ENCODE results near the gene IL2RA.
"Not testable (repeated sequence)": the region's sequence is repeated elsewhere in the genome, so short reads cannot be mapped to it uniquely, and the experiment has no call there.

The IL2RA gene

GRCh38 chr10:6062101-6062771 is at the start of gene IL2RA:
IL2RA (minus strand) TSS chr10:6062367; CDS start chr10:6062151, 216 bp downstream.
- no peaks in the 10 kb centered on the region for H3K27me3 ChIP-seq (ENCODE audit: control insufficient read depth, insufficient read depth, low read length)
- no peak within 1 kb of the TSS for H3K4me3 ChIP-seq (ENCODE audit: low read depth, low read length)
- H3K36me3 ChIP-seq (ENCODE audit: control insufficient read depth, insufficient read depth, low read length) = no peaks in the 10 kb centered on the region
- no peak within 1 kb of the TSS for H3K9ac ChIP-seq (ENCODE audit: low read depth, low read length)
- H3K4me1 ChIP-seq (ENCODE audit: control insufficient read depth, insufficient read depth, low read length) = no peaks in the 10 kb centered on the region
- no peaks in the 10 kb centered on the region for H3K9me3 ChIP-seq (ENCODE audit: control insufficient read depth, insufficient read depth, low read length)

DNA sequence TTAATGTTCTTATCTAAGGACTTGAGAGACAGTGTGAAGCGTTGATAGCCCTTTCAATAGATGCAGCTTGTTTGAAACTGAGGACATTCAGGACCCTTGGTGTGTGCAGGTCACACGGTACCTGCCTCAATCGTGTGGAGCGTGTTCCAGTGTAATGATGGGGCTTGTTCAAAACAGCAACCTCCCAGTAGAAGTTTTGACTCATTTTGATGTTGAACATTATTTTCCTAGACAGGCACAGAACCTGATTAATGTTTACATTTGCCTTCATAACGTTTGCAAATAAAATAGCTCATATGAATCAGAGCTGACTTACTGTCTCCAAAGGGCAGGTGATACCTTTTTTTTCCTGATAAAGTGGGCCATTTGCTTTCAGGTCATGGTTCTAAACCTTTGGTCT is 48.0 kb upstream of the IL2RA start:
- Histone ChIP-seq H3K9ac (ENCODE audit: low read depth, low read length) (no peak overlapping the region), H3K36me3 (ENCODE audit: control insufficient read depth, insufficient read depth, low read length) (peaks cover 28% of the 10 kb centered on the region), H3K27me3 (ENCODE audit: control insufficient read depth, insufficient read depth, low read length) (no peaks in the 10 kb centered on the region), H3K9me3 (ENCODE audit: control insufficient read depth, insufficient read depth, low read length) (no peaks in the 10 kb centered on the region), H3K4me3 (ENCODE audit: low read depth, low read length) (no peak overlapping the region), H3K4me1 (ENCODE audit: control insufficient read depth, insufficient read depth, low read length) (peaks cover 25% of the 10 kb centered on the region)

DNA sequence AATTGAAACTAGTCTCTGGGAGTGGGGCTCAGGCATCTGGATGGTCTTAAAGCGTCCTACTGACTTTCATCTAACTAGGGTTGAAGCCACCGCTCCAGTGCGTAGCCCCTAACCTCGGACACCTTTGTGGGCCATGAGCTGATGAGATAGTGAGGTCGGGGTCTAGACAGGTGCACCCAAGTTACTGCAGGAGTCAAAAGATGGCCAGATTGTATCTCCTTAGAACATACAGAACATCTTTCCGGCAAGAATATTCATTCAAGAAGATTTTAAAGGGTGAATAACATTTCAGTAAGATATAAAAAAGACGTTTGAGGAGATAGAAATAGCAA is 47.2 kb upstream of the IL2RA start:
- Histone ChIP-seq H3K4me1 (ENCODE audit: control insufficient read depth, insufficient read depth, low read length) (peaks cover 27% of the 10 kb centered on the region), H3K9ac (ENCODE audit: low read depth, low read length) (no peak overlapping the region), H3K4me3 (ENCODE audit: low read depth, low read length) (no peak overlapping the region), H3K36me3 (ENCODE audit: control insufficient read depth, insufficient read depth, low read length) (peaks cover 23% of the 10 kb centered on the region), H3K27me3 (ENCODE audit: control insufficient read depth, insufficient read depth, low read length) (no peaks in the 10 kb centered on the region), H3K9me3 (ENCODE audit: control insufficient read depth, insufficient read depth, low read length) (no peaks in the 10 kb centered on the region)

DNA sequence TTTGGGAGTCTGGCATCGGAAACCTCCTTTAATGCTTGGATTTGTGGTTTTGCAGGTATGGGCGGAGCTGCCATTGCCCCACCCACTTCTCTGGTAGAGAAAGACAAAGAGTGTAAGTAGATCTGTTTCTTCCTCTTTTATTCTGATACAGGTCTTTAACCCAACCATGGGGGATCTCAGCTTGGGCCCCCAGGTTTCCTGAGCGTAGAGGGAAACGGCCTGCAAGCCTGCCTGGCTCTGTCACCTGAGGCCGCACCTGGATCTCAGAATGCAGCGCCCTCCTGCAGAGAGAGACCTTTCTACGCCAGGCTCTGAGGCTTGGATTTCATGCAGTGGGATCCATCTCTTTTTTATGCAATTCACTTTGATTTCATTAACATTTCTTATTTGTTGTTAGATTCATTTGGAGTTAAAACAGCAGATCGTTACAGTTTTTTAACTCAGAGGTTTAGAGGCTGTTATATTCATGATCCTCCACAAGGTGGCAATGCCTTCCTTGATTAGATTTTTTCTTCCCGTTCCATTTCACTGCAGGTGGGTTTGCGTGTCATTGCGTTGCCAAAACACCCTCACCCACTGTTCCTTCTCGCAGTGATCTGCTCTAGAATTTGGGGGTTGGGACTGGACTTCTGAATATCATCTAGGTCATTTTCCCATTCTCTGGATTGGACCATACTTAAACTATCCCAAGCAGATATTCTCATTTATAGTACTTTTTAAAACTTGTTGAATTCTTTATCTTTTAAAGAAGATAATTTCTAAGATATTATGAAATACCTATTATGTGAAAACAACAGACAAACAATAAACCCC is 46.7 kb upstream of the IL2RA start:
- Histone ChIP-seq H3K9ac (ENCODE audit: low read depth, low read length) (no peak overlapping the region), H3K27me3 (ENCODE audit: control insufficient read depth, insufficient read depth, low read length) (no peaks in the 10 kb centered on the region), H3K9me3 (ENCODE audit: control insufficient read depth, insufficient read depth, low read length) (no peaks in the 10 kb centered on the region), H3K4me3 (ENCODE audit: low read depth, low read length) (no peak overlapping the region), H3K4me1 (ENCODE audit: control insufficient read depth, insufficient read depth, low read length) (peaks cover 33% of the 10 kb centered on the region), H3K36me3 (ENCODE audit: control insufficient read depth, insufficient read depth, low read length) (peaks cover 23% of the 10 kb centered on the region)

DNA sequence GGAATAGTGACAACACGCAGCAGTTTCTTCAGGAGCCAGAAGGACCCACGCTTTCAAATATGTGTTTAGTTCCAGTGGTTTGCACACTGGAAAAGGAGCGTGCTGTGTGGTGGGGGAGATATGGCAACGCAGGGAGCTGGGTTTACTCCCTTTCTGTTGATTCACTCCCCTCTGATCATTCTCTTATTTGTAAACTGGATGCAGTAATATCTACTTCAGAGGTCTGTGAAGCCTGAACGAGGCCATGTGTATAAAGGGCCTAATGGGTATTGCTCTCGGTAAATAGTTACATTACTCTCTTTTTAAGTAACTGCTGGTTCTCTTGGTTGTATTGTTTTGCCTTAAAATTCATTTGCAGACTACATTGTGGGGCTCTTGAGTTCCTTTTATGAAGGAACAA is 45.9 kb upstream of the IL2RA start:
- H3K36me3 ChIP-seq (ENCODE audit: control insufficient read depth, insufficient read depth, low read length) = peaks cover 22% of the 10 kb centered on the region

DNA sequence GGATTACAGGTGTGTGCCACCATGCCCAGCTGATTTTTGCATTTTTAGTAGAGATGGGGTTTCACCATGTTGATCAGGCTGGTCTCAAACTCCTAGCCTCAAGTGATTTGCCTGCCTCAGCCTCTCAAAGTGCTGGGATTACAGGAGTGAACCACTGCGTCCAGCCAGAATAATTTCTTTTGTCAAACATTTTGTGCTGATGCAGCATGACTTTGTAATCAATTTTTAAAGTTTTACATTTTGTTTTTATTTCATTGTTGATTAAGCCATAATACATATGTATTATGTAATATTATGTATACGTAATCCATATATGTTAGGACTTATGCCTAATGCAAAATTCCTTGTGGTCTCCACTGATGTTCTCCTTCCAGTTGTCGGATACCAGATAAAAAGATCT is 45.4 kb upstream of the IL2RA start:
- peaks cover 19% of the 10 kb centered on the region for H3K36me3 ChIP-seq (ENCODE audit: control insufficient read depth, insufficient read depth, low read length)
- not testable (repeated sequence) for H3K9me3 ChIP-seq (ENCODE audit: control insufficient read depth, insufficient read depth, low read length); H3K9ac ChIP-seq (ENCODE audit: low read depth, low read length); H3K27me3 ChIP-seq (ENCODE audit: control insufficient read depth, insufficient read depth, low read length); H3K4me3 ChIP-seq (ENCODE audit: low read depth, low read length)
- H3K4me1 ChIP-seq (ENCODE audit: control insufficient read depth, insufficient read depth, low read length) = peaks cover 36% of the 10 kb centered on the region

More for the DNA sequence above, 45.9 kb upstream of the IL2RA start:
- Histone ChIP-seq H3K9ac (ENCODE audit: low read depth, low read length) (no peak overlapping the region), H3K27me3 (ENCODE audit: control insufficient read depth, insufficient read depth, low read length) (no peaks in the 10 kb centered on the region), H3K4me1 (ENCODE audit: control insufficient read depth, insufficient read depth, low read length) (peaks cover 36% of the 10 kb centered on the region), H3K9me3 (ENCODE audit: control insufficient read depth, insufficient read depth, low read length) (no peaks in the 10 kb centered on the region), H3K4me3 (ENCODE audit: low read depth, low read length) (no peak overlapping the region)

- Histone ChIP-seq H3K4me1 (ENCODE audit: control insufficient read depth, insufficient read depth, low read length) (peaks cover 37% of the 10 kb centered on the region), H3K9ac (ENCODE audit: low read depth, low read length) (no peak overlapping the region), H3K36me3 (ENCODE audit: control insufficient read depth, insufficient read depth, low read length) (peaks cover 6% of the 10 kb centered on the region), H3K9me3 (ENCODE audit: control insufficient read depth, insufficient read depth, low read length) (no peaks in the 10 kb centered on the region), H3K4me3 (ENCODE audit: low read depth, low read length) (no peak overlapping the region), H3K27me3 (ENCODE audit: control insufficient read depth, insufficient read depth, low read length) (no peaks in the 10 kb centered on the region)
Observed at GRCh38 chr10:6103591-6103990, 41.4 kb upstream of the IL2RA start.

DNA sequence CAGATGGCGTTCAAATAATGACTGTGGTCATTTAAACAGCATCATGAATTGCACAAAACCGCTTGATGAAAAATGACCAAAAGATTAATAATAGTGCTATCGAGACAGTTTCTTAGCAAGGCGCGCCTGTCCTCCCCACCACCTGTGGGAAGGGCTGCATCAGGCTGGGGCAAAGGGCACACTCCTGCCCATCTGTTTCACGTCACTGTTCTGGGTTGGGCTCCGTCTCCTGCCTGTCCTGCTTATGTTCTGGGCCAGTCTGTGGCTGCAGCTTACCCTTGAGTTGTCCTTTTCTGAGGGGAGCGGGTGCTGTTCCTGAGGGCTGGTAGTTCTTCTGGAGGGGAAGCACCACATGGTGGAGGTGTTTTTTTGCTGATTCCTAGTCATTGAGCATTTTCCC is 40.0 kb upstream of the IL2RA start:
- H3K27me3 ChIP-seq (ENCODE audit: control insufficient read depth, insufficient read depth, low read length) = no peaks in the 10 kb centered on the region
- peaks cover 6% of the 10 kb centered on the region for H3K36me3 ChIP-seq (ENCODE audit: control insufficient read depth, insufficient read depth, low read length)
- no peaks in the 10 kb centered on the region for H3K9me3 ChIP-seq (ENCODE audit: control insufficient read depth, insufficient read depth, low read length)
- peaks cover 39% of the 10 kb centered on the region for H3K4me1 ChIP-seq (ENCODE audit: control insufficient read depth, insufficient read depth, low read length)
- no peak overlapping the region for H3K4me3 ChIP-seq (ENCODE audit: low read depth, low read length)
- H3K9ac ChIP-seq (ENCODE audit: low read depth, low read length) = no peak overlapping the region

- H3K9ac ChIP-seq (ENCODE audit: low read depth, low read length) = no peak overlapping the region
- no peaks in the 10 kb centered on the region for H3K27me3 ChIP-seq (ENCODE audit: control insufficient read depth, insufficient read depth, low read length)
- H3K4me3 ChIP-seq (ENCODE audit: low read depth, low read length) = no peak overlapping the region
- H3K9me3 ChIP-seq (ENCODE audit: control insufficient read depth, insufficient read depth, low read length) = no peaks in the 10 kb centered on the region
- H3K4me1 ChIP-seq (ENCODE audit: control insufficient read depth, insufficient read depth, low read length) = peaks cover 41% of the 10 kb centered on the region
- H3K36me3 ChIP-seq (ENCODE audit: control insufficient read depth, insufficient read depth, low read length) = peaks cover 6% of the 10 kb centered on the region
Observed at GRCh38 chr10:6101181-6101580, 39.0 kb upstream of the IL2RA start.

DNA sequence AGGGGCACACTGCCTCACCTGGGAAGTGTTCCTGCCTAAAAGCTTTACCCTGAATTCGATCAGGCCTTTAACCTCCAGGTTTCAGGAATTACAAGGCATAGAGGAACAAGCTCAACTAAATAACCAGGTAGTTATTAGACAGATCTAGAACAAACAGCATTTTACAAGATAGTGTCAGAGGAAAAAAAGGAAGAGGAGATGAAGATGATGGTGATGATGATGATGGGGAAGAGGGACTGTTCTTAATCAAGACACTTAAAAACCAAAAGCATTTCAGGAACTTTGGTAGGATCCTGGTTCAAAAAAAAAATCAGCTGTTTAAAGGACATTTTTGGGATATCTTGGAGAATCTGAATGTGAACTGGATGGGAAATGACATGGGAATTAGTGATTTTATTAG is 38.2 kb upstream of the IL2RA start:
- Histone ChIP-seq H3K4me1 (ENCODE audit: control insufficient read depth, insufficient read depth, low read length) (peaks cover 37% of the 10 kb centered on the region), H3K4me3 (ENCODE audit: low read depth, low read length) (no peak overlapping the region), H3K36me3 (ENCODE audit: control insufficient read depth, insufficient read depth, low read length) (peaks cover 6% of the 10 kb centered on the region), H3K9ac (ENCODE audit: low read depth, low read length) (no peak overlapping the region), H3K27me3 (ENCODE audit: control insufficient read depth, insufficient read depth, low read length) (no peaks in the 10 kb centered on the region), H3K9me3 (ENCODE audit: control insufficient read depth, insufficient read depth, low read length) (no peaks in the 10 kb centered on the region)

DNA sequence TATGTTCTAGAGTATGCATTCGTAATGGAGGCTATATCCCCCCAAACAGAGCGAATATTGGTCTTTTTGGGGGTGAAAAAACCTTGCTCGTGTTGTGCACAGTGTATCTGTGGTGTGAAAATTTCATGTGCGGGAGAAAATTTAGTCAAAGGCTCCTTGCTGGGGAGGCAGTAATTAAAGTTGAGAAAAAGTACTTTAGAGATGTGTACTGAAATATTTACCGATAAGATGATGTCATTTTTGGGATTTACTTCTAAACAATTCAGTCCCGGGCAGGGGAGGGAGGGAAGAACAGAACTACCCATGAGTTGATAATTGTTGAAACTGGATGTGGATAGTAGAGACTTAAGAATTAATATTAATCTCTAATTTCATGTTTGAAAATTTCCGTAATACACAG is 36.0 kb upstream of the IL2RA start:
- H3K36me3 ChIP-seq (ENCODE audit: control insufficient read depth, insufficient read depth, low read length) = peaks cover 6% of the 10 kb centered on the region
- no peaks in the 10 kb centered on the region for H3K9me3 ChIP-seq (ENCODE audit: control insufficient read depth, insufficient read depth, low read length)
- no peak overlapping the region for H3K9ac ChIP-seq (ENCODE audit: low read depth, low read length)
- no peaks in the 10 kb centered on the region for H3K27me3 ChIP-seq (ENCODE audit: control insufficient read depth, insufficient read depth, low read length)
- H3K4me3 ChIP-seq (ENCODE audit: low read depth, low read length) = no peak overlapping the region
- H3K4me1 ChIP-seq (ENCODE audit: control insufficient read depth, insufficient read depth, low read length) = peaks cover 28% of the 10 kb centered on the region

DNA sequence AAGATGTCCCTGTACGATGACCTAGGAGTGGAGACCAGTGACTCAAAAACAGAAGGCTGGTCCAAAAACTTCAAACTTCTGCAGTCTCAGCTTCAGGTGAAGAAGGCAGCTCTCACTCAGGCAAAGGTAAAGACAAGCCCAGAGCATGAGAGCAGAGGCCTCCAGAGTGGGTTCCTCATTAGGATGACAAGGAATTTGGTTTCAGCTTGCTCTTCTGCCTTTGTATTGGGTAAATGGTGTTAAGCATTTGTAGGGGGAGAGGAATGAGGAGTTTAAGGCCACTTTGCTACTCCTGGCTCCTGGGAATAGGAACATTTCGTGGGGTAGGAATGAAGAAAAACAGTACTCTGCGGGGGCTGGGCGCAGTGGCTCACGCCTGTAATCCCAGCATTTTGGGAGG is 34.9 kb upstream of the IL2RA start:
- Histone ChIP-seq H3K36me3 (ENCODE audit: control insufficient read depth, insufficient read depth, low read length) (peaks cover under 1% of the 10 kb centered on the region), H3K4me3 (ENCODE audit: low read depth, low read length) (no peak overlapping the region), H3K9ac (ENCODE audit: low read depth, low read length) (no peak overlapping the region), H3K27me3 (ENCODE audit: control insufficient read depth, insufficient read depth, low read length) (no peaks in the 10 kb centered on the region), H3K9me3 (ENCODE audit: control insufficient read depth, insufficient read depth, low read length) (no peaks in the 10 kb centered on the region), H3K4me1 (ENCODE audit: control insufficient read depth, insufficient read depth, low read length) (peaks cover 29% of the 10 kb centered on the region)

All from iPS-15b (cell line).